Muscle of back (tissue), 11 donors: ENCODE data around the gene PPL. TPM values are rescaled to one million over a fixed set of nuclear protein-coding genes. Genes with fewer than 3 reads are reported as not detected.

Source experiments
- DNase-seq, 3 donors: peaks; one replicate each; pipeline versions ENCODE4 v3.0.0 to v3.0.0-alpha.2; 2013
- polyA plus RNA-seq, 10 donors: library from polyadenylated mRNA; unstranded; fragments of 120-200 nt; gene quantifications; one replicate each; pipeline ENCODE4 v1.2.1, GENCODE V29; 2013; ENCODE audit not compliant: insufficient read length in 10 of 10

The PPL gene
- polyA plus RNA-seq, 10 donors: 0.57 to 20.2 (median 1.2) TPM

DNA sequence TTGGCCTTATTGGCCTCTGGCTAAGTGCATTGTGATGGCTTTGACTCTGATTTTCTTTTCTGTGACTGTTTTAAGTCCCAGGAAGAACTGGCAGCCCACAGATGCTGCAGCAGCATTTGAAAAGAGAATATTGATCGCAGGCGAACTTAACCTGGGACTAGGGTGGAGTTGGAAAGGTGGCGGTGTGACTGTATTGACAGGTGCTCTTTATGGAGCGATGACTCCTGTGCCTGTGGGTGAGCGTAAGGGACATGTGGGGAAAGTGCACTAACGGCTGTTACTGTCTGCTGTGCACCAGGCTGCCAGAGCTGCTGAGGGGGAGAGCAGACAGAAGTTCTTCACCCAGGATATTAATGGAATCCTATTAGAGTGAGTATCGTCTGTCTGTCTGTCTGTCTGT, 68.4 kb downstream of the PPL start:
- DNase-seq: no peak

DNA sequence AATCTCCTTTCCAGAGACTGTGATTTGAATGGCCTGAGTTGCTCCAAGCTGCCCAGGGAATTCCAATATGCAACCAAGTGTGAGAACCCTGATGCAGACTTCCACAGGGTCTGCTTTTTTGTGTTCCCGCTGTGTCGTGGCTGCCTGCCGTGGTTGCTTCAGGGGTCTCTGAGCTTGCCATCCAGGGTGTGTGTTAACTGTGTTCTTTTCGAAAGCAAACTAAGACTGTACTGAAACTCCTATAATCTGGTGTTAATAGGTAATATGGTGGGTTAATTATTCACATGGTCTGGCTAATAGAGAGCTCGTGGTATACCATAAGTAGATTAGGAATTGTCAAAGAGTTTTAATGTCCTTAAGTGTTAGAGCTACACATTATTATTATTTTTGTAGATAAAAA, 68.9 kb downstream of the PPL start:
- no peak for DNase-seq

DNA sequence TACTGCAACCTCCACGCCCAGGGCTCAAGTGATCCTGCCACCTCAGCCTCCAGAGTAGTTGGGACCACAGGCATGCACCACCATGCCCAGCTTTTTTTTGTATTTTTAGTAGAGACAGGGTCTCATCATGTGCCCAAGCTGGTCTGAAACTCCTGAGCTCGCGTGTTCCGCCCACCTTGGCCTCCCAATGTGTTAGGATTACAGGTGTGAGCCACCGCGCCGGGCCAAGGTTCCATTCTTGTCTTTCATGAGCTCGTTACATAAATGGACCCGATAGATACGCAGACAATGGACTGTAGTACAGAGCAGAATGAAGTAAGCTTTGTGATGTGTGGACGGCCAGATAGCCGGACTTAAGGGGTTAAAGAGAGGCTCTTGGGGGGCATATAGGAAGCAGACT, 70.4 kb downstream of the PPL start:
- no peak for DNase-seq

DNA sequence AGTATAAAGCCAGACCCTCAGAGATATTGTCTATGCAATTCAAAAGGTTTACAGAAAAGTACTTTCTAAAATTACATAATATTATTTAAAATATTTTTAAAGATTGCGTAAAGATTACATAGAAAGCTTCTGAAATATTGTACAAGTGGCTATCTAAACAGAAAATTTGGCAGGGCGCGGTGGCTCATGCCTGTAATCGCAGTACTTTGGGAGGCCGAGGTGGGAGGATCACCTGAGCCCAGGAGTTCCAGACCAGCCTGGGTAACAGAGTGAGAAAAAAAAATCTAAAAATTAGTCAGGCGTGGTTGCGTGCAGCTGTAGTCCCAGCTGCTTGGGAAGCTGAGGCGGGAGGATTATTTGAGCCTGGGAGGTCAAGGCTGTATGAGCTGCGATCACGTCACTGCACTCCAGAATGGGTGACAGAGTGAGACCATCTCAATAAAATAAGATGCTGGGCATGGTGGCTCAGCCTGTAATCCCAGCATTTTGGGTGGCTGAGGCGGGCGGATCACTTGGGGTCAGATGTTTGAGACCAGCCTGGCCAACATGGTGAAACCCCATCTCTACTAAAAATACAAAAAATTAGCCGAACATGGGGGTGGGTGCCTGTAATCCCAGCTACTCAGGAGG, 71.6 kb downstream of the PPL start:
- no peak for DNase-seq

DNA sequence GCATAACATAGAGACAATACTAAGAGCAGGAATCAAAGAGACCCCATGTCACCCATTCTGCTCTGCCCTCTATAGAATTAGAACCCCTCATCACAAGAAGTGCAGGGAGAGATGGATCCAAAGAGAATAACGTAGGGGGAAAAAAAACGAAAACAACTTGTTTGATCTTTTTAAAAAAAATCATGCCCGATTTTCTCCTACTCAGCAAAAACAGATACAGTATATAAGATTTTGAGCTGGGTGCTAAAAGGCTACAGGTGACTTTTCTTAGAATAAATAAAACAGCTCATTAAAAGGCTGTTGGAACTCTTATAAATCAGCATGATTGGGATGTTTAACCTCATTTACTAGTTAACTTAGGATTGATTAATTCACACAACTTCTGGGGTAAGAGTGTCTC, 72.2 kb downstream of the PPL start:
- DNase-seq: no peak

DNA sequence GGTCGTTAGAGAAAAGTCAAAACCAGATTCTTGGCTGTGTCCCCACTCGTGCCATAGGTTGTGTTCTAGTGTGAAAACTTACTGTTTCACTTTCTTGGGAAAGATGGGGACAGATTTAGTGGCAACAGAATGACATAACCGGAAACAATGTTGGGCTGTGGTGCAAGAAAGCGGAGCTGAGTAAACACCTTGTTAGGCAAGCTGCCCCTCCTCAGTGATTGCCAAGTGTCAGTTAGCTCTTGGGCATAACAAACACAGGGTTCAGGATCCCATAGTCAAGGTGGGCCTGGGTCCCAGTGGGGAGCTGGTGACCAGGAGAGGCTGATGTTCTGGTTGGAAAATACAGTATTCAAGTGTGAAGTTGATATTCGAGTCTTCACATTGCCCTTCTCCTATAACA, 74.3 kb downstream of the PPL start:
- DNase-seq: no peak

DNA sequence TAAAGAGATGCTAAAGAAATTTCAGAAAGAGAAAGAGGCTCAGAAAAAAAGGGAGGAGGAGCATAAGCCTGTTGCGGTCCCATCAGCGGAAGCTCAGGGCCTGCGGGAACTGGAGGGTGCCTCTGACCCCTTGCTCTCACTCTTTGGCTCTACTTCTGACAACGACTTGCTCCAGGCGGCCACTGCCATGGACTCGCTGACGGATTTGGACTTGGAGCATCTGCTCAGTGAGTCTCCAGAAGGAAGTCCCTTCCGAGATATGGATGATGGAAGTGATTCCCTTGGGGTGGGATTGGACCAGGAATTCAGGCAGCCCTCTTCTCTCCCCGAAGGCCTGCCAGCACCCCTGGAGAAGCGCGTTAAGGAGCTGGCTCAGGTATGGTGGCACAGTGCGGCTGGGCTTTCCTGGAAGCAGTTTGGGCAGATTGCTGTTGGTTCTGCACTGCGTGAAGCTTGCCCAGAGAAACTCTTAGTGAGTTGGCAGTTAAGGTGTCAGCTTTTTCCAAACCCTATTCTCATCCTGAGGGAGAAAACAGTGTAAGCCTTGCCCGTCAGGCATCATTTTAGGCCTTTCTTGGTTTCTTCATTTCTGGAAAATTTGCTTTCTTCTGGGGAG, 76.1 kb downstream of the PPL start:
- no peak for DNase-seq

DNA sequence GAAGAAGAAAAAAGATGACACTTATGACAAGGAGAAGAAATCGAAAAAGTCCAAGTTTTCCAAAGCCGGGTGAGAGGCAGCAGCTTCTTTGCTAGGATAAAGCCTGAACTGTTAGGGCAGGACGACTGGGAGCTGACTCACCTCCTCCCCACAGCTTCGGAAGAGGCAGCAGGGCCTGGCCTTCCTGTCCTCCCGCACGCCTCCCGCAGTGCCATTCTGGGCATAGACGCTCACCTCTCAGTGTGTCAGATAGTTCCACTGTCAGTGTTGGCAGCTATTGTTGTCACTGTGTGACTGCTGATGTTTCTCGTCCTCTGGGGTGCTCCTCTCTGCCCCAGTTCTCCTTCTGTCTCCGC, 77.1 kb downstream of the PPL start:
- DNase-seq: no peak

DNA sequence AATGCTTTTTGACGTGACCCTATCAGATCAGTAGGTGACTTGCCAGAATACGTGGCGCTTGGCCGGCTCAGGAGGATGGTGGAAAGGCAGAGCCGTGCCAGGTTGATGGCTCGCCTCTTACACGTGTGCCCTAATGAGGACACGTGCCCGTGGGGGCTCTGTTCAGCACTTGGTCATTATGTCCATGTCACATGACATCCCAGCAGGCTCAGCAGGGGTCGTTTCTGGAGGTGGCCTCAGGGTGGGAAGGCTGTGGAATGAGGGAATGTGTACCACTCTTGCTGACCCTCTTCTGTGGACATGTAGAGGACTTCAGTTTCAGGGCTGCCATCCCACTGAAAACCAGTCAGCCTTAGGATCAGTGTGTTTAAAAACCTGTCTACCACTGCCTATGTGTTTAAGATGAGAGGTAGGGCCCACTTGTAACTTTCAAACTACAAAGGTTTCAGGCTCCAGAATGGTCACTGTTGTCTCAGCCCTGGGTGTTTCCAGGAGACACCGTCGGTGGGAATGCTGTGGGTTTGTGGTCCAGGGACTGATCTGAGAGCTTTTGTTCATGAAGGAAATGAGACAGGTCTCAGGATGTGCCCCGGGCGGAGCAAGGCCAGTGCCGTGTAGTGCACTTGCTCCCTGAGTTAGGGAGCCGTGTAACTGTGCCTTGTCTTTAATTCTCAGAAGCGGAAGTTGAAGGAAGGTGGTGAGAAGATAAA, 77.6 kb downstream of the PPL start:
- DNase-seq: no peak

DNA sequence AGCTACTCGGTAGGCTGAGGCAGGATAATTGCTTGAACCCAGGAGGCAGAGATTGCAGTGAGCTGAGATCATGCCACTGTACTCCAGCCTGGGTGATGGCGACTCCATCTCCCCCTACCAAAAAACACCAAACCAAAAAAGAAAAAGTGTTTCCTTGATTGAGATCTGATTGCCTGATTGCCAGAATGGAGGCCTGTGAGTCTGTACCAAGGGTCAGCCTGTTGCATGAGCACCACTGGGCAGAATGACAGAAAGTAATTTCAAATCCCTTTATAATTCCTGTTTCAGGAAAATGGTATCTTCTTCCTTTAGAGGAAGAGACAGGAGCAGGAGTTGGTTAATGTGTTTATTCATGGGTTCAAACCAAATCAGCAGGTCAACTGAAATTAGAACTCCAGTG, 81.1 kb downstream of the PPL start:
- no peak for DNase-seq

DNA sequence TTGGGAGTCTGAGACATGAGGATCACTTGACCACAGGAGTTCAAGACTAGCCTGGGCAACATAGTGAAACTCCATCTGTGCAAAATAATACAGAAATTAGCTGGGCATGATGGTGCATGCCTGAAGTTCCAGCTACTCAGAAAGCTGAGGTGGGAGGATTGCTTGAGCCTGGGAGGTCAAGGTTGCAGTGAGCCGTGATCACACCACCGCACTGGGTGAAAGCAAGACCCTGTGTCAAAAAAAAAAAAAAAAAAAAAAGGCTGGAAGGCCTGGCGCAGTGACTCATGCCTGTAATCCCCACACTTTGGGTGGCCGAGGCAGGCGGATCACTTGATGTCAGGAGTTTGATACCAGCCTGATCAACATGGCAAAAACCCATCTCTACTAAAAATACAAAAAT, 81.6 kb downstream of the PPL start:
- no peak for DNase-seq

DNA sequence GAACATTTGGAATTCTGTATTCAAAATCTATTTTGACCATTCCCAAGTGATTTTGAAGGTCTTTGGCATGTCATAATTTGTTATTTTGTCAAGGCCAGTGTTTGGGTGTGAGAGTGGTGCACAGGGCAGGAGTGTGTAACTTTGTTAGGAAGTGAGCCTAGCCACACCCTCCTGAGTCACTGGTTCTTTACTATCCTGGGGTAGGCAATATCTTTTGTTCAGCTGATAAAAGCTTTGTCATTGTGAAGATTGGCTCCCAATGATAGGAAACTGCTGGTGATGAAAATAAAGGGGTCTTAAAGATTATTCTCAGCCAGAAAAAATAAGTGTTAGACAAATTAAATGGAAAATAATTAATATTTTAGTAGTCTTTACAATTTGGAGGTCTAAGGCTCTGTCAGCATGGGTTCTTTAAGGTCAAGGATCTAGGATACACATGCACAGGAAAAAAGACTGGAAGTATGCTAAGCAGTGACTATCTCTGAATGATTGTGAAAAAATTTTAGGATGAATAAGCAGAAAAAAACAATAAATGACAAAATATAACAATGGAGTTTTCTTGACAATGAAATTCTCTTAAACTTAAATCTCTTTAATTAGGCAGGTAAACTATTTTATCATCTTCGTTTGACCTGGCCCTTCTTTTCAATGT, 84.6 kb downstream of the PPL start:
- DNase-seq: no peak

DNA sequence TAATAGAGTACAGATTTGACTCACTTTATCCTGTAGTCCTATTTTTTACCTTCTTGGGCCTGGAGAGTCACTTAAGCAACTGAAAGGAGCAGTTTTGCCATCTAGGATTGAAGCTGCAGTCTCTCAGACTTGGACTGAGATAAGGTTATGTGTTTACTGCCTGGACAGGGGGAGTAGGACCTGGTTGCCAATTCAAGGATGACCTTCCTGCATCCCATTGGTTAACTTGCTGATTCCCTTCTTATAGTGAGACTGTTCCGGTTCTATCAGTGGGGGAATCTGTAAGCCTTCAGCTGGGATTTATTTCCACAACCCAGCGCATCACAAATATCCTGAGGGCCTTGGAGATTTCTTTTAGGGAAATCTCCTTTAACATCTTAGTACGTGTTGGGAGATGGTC, 86.7 kb downstream of the PPL start:
- no peak for DNase-seq

DNA sequence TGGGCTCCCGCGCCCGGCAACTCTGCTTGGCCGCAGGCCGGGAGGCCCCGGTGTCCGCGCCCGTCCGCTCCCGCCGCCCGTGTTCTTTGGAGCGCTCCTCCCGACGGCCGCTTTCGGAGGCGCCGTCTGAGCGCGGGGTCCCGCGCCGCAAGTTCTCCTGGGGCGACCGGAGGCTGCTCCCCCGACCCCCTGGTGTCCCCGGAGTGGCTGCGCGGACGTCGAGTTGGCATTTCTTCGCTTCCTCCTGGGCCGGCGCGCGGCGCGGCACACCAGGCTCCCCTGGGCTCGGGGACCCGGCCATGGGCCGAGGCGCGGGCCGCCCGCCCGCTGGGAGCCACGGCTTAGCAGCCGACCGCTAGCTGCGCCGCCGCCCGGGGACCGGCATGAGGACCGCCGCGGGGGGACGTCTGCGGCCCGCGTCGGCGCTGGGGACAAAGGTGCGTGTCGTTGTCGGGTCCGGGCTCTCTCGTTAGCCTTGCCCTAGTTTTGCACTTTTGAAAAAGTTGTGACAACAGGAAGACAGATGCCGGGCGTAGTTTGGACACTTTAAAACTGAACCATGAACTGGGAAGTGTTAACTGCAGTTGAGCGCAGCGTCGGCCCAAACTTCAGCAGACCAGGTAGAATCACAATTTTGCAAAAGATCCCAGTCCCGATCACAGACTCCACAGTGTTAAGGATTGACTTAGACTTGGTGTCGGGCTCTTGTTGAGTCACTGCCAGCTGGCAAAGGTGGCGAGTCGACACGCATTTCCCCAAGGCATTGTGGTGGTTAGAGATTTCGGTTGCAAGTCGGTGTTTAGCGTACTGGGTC, 89.0 kb downstream of the PPL start:
- peak; percentile 25 to 59 (median 27) for DNase-seq

DNA sequence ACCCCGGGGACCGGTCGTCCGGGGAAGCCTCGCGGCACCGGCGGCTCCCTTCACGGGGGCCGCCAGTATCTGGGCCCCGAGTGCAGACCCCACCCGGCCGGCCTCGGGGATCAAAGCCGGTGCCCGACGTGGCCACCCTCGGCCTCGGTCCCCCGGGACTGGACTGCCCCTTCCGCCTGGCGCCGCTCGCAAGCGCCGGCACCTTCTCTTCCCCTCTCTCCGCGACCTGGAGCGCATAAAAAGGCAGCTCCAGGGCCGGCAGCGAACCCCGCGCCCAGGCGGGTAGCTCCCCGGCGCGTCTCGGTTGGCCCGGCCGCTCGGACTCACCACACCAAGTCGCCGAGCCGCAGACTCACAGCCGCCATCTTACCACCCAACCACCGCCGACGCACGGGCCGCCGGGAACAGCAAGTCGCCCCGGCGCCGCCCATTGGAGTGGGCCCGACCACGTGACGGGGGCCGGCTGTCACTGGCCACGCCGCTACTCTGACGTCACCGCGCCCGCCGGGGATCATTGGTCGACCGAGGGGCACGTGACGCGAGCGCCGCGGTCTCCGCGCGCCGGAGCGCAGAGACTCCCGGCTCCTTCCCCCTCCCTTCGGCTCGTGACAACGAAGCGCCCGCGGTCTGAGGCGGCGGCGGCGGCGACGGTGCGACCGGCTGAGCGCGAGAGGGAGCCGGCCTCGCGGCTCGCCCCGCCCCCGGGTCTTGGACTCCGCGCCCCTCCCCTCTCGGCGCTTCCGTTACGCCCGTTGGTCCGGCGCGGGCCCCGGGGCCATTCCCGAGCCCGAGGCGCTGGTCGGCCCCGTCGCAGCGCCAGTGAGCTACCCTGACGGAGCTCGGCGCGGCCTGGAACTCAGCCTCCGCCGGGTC, 89.8 kb downstream of the PPL start, which contains the start of the genes GLYR1 and UBN1:
TSS of gene GLYR1 (minus strand) at position 388 of the 873 bp plus-strand sequence. CDS start at position 365, 23 bp downstream.
TSS of gene UBN1 (plus strand) at position 581 of the 873 bp plus-strand sequence. CDS start 5,437 bp downstream, outside the sequence.
- peak; percentile 98 to 99 (median 98) for DNase-seq

DNA sequence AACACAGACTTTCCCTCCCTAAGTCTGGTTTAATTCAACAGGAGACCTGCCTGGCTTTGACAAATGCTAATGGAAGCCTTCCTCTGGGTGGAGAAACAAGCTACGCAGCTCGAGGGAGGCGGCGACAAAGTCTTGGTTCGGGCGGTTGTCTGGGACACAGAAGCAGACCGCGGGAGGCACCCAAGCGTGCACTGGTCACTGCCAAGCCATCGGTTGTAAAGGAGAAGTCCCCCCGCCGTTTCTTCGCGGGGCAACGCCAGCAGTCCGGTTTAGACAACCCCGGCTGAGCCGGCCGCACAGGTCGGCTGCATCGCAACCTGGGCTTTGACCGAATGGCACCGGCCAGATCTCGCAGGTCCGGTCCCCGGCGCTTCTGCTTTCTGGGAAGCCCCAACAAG, 90.4 kb downstream of the PPL start:
- peak; percentile 17 to 60 (median 32) for DNase-seq

DNA sequence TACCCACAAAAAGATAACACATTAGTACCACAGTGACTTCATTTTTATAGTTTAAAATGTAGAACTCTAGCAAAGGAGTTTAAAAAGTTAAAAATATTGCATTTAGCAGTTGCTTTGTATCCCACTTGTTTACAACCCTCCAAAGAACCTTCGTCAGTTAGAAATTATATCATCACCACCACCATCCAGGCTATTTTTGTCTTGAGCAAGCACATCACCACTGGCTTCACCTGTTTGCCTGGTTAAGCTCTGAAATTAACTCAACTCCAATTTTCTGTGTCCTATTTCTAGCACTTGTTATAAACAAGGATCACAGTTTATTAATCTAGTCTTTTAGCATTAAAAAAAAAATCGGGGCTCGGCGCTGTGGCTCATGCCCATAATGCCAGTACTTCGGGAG, 96.0 kb downstream of the PPL start:
- DNase-seq: no peak

DNA sequence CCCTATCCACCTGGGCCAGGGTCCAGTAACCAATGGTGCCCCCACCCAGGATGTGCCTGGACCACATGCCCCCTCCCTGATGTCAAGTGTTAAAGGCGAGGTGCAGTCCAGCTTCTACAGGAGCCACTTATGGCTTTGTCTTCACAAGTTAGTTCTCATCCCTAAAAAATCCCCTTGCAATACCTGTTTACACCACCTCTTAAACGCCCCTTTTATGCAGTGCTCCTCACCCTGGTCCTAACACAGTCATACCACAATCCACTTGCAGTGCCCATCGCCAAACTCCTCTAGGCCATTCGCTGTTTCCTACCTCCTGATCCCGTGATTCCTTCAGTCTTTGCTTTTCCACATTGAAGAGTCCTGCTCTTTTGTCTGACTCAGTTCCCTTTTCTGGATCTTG, 97.0 kb downstream of the PPL start:
- no peak for DNase-seq

DNA sequence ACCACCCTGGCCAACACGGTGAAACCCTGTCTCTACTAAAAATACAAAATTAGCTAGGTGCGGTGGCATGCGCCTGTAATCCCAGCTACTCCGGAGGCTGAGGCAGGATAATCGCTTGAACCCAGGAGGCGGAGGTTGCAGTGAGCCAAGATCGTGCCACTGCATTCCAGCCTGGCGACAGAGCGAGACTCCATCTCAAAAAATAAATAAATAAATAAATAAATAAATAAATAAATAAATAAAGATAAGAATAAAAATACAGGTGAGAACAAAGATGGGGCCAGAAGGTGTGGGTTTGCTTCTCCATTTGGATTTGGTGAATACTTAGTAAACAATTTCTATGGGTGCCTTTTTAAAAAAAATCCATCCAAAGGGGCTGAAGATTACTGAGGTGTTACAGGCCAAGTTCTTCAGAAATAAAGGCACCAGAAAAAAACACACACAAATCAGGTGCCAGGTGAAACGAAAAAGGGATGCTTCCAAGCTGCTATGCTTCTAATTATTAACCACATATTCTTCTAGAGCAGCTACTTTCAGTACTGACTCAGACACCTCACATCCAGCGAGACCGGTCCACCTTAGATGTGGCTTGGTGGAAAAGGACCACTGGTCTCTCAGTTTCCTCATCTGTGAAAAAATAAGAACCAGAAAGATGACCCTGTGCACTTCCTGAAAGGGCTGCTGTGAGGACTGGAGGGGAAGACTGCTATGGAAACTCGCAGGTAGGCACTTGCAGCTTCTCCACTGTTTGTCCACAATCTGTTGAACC, 99.0 kb downstream of the PPL start:
- no peak for DNase-seq

DNA sequence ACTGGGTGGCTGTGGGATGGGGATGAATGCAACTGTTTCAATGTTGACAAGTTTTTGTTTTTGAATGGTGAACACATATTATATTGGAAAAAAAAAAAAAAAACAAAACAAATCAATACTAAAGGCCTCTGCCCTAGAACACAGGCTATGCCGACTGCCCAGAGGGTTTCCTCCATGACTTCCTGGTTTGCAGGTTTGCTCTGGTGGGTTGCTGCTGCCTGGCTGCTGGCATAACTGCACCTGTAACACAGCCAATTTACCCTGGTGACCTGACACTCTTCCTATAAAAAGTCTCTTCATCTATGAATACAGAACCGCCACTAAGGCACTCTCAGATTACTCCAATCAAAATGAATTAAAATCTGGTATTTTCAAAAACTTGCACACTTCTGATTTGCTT, 100.2 kb downstream of the PPL start:
- no peak for DNase-seq
